OCI-LY7 (cell line): Measurements from ENCODE around the gene MAMDC2. TPM values are rescaled to one million over a fixed set of nuclear protein-coding genes. Genes with fewer than 3 reads are reported as not detected.

ENCODE experiments used
- Bru-seq: library from RNA; stranded (reverse); fragments of 400-500 nt; gene quantifications from one replicate; lab custom pipeline; 2021; lab: Mats Ljungman, UMichigan
- BruChase-seq, 2 experiments: library from RNA; stranded (reverse); fragments of 400-500 nt; gene quantifications; one replicate each; lab custom pipeline; 2021; lab: Mats Ljungman, UMichigan
- BruUV-seq: library from RNA; stranded (reverse); fragments of 400-500 nt; replicated peaks from 2 replicates; lab custom pipeline; 2021; lab: Mats Ljungman, UMichigan
- CTCF ChIA-PET: fragments of 300-600 bp; sonication (Branson Sonifier 250); formaldehyde crosslinking; loops from one replicate; lab custom pipeline; 2022; ENCODE audit warnings: antibody characterized with exemption; ENCODE audit not compliant: unreplicated experiment; lab: Charles Lee
- POLR2A ChIA-PET: fragments of 300-600 bp; sonication (Branson Sonifier 250); formaldehyde crosslinking; loops from one replicate; lab custom pipeline; 2022; ENCODE audit warnings: antibody characterized with exemption; lab: Charles Lee
- DNase-seq: peaks from one replicate; pipeline ENCODE4 v3.0.0-alpha.2; 2015; ENCODE audit warnings: low spot score
- H2AFZ ChIP-seq: fragments of 200-600 bp; sonication (generic), shearing (Covaris generic); 2 replicates; pipeline ENCODE4 v1.6.1; 2014; ENCODE audit warnings: mild to moderate bottlenecking, antibody characterized with exemption, low read length, moderate library complexity
- H3K27ac ChIP-seq: fragments of 200-600 bp; sonication (generic); 2 replicates; pipeline ENCODE4 v1.5.1; 2014; ENCODE audit warnings: mixed run types, low read depth, mild to moderate bottlenecking, moderate library complexity, low read length, inconsistent platforms; ENCODE audit not compliant: poor library complexity, severe bottlenecking
- H3K36me3 ChIP-seq: fragments of 200-600 bp; sonication (generic); 2 replicates; pipeline ENCODE4 v1.6.1; 2014; ENCODE audit warnings: mild to moderate bottlenecking, antibody characterized with exemption, low read length, moderate library complexity, mixed read lengths; ENCODE audit not compliant: insufficient read depth
- H3K4me1 ChIP-seq: fragments of 200-600 bp; sonication (generic); 2 replicates; pipeline ENCODE4 v1.5.1; 2014; ENCODE audit warnings: mild to moderate bottlenecking, low read length; ENCODE audit not compliant: insufficient read depth, poor library complexity, severe bottlenecking
- H3K4me2 ChIP-seq: fragments of 200-600 bp; sonication (generic); 2 replicates; pipeline ENCODE4 v1.6.1; 2014; ENCODE audit warnings: mild to moderate bottlenecking, low read length
- H3K4me3 ChIP-seq: fragments of 200-600 bp; sonication (generic); 2 replicates; pipeline ENCODE4 v1.5.1; 2014; ENCODE audit warnings: mild to moderate bottlenecking, low read depth, low read length; ENCODE audit not compliant: poor library complexity, severe bottlenecking
- H3K79me2 ChIP-seq: fragments of 200-600 bp; sonication (generic); 2 replicates; pipeline ENCODE4 v1.6.1; 2016; ENCODE audit warnings: low read depth, mild to moderate bottlenecking, low read length, moderate library complexity, mixed read lengths; ENCODE audit not compliant: insufficient read depth
- H3K9me2 ChIP-seq: fragments of 200-600 bp; sonication (generic); 2 replicates; pipeline ENCODE4 v1.6.1; 2016; ENCODE audit warnings: mild to moderate bottlenecking, low read length, mixed read lengths; ENCODE audit not compliant: insufficient read depth
- H3K9me3 ChIP-seq: fragments of 200-600 bp; sonication (generic); 2 replicates; pipeline ENCODE4 v1.6.1; 2014; ENCODE audit warnings: mild to moderate bottlenecking, mixed run types, low read length, mixed read lengths
- H4K20me1 ChIP-seq: fragments of 200-600 bp; sonication (generic); 2 replicates; pipeline ENCODE4 v1.6.1; 2014; ENCODE audit warnings: mild to moderate bottlenecking, antibody characterized with exemption, low read length, moderate library complexity, mixed read lengths; ENCODE audit not compliant: insufficient read depth
- EZH2phosphoT487 ChIP-seq: fragments of 200-600 bp; sonication (generic); IDR thresholded peaks from 2 replicates; pipeline ENCODE4 v1.6.1; 2018; ENCODE audit warnings: low read depth, borderline replicate concordance, mild to moderate bottlenecking, mixed run types, antibody characterized with exemption, low read length, moderate library complexity, mixed read lengths
- intact Hi-C: fragments of 100-400 bp; cut with micrococcal nuclease; formaldehyde crosslinking; loops from one replicate; pipeline ENCODE4 v1.10.0; 2022; ENCODE audit not compliant: unreplicated experiment
- long read RNA-seq: library from polyadenylated mRNA; stranded (forward); transcript quantifications from one replicate; pipeline ENCODE4 v2.0.0, GENCODE V29; 2022
- total RNA-seq, 2 experiments: library from RNA; depleted of rRNA in 1 of 2; stranded (reverse); fragments of >200 nt in 1 of 2; shearing (Covaris generic) in 1 of 2; gene quantifications; 2 replicates each; pipeline ENCODE4 v1.2.3, GENCODE V29; 2014 to 2022
- TF ChIP-seq, protein P1 (sequence below): fragments of 200-600 bp; sonication (generic); conservative IDR thresholded peaks from 2 replicates; pipeline ENCODE4 v1.5.1; 2014; ENCODE audit warnings: mild to moderate bottlenecking, antibody characterized with exemption, low read length, moderate library complexity, mixed read lengths

Gene MAMDC2, protein sequence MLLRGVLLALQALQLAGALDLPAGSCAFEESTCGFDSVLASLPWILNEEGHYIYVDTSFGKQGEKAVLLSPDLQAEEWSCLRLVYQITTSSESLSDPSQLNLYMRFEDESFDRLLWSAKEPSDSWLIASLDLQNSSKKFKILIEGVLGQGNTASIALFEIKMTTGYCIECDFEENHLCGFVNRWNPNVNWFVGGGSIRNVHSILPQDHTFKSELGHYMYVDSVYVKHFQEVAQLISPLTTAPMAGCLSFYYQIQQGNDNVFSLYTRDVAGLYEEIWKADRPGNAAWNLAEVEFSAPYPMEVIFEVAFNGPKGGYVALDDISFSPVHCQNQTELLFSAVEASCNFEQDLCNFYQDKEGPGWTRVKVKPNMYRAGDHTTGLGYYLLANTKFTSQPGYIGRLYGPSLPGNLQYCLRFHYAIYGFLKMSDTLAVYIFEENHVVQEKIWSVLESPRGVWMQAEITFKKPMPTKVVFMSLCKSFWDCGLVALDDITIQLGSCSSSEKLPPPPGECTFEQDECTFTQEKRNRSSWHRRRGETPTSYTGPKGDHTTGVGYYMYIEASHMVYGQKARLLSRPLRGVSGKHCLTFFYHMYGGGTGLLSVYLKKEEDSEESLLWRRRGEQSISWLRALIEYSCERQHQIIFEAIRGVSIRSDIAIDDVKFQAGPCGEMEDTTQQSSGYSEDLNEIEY
- total RNA-seq (2014; rRNA removed; shearing (Covaris generic)) (not detected in 2 replicates), total RNA-seq (2022) (not detected in 2 replicates), Bru-seq, nascent RNA (percentile 2 among the genes with signal in this experiment), BruChase-seq, experiment 1, labeled RNA remaining after a 6-hour chase (not detected), BruChase-seq, experiment 2, labeled RNA remaining after a 2-hour chase (percentile 1 among the genes with signal in this experiment)
- long read RNA-seq, partial matches to known transcripts, result 0 of 1 reads
- long read RNA-seq, other reads (novel, unspliced or antisense), result 1 of 1 reads

DNA sequence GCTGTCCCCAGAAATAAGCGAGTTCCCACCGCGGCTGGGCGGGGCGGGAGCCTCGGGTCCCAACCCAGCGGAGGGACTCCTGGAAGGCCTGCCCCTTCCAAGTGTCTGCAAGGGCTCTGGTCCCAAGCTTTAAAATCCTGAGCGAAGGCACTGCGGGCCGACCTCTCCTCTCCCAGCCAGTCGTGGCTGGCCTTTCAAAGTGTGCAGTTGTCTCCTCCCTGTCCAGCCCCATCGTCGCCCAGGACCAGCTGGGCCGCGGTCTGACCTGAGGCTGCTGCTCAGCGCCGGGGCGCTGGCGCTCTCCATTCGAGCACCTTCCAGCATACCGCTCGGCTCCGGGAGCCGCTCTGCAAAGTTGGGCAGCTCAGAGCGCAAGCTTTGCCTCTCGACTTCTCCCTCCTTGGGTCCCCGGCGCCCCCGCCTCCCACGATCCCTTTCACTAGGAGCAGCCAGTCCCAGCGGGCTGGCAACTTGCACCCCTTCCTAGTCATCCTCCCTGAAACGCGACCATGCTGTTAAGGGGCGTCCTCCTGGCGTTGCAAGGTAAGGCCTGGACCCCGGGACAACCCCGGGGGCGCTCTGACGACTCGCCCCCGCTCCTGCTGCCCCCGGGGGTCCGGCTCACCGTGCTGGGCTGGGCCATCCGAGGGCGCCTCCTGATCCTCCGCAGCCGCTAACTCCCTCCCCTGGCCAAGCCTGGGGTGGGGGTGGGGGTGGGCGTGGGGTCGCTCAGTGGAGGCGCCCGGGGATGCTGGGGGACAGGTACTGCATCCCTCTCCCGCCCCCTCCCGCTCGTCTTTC is at the start of gene MAMDC2:
TSS of gene MAMDC2 (plus strand) at position 160 of the 801 bp plus-strand sequence. CDS start at position 510, 350 bp downstream.
- H3K9me3 ChIP-seq, result no peaks in the 10 kb centered on the region
- no peaks in the 10 kb centered on the region for H3K9me2 ChIP-seq
- POLR2A ChIA-PET, result no interaction called here
- no peak within 1 kb of the TSS for H2AFZ ChIP-seq
- H3K4me2 ChIP-seq, result no peak within 1 kb of the TSS
- H3K4me1 ChIP-seq, result no peaks in the 10 kb centered on the region
- H3K4me3 ChIP-seq, result no peak within 1 kb of the TSS
- BruUV-seq, result no TSS peak
- no peaks in the 10 kb centered on the region for H3K36me3 ChIP-seq
- intact Hi-C loops, result no loop called here
- H4K20me1 ChIP-seq, result no peaks in the 10 kb centered on the region
- TF ChIP-seq, protein P1, sequence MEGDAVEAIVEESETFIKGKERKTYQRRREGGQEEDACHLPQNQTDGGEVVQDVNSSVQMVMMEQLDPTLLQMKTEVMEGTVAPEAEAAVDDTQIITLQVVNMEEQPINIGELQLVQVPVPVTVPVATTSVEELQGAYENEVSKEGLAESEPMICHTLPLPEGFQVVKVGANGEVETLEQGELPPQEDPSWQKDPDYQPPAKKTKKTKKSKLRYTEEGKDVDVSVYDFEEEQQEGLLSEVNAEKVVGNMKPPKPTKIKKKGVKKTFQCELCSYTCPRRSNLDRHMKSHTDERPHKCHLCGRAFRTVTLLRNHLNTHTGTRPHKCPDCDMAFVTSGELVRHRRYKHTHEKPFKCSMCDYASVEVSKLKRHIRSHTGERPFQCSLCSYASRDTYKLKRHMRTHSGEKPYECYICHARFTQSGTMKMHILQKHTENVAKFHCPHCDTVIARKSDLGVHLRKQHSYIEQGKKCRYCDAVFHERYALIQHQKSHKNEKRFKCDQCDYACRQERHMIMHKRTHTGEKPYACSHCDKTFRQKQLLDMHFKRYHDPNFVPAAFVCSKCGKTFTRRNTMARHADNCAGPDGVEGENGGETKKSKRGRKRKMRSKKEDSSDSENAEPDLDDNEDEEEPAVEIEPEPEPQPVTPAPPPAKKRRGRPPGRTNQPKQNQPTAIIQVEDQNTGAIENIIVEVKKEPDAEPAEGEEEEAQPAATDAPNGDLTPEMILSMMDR, result no peak
- no peak for TF ChIP-seq EZH2phosphoT487
- no peak within 1 kb of the TSS for H3K27ac ChIP-seq
- H3K79me2 ChIP-seq, result no peaks in the 10 kb centered on the region
- CTCF ChIA-PET, result no interaction called here
- no peak for DNase-seq

DNA sequence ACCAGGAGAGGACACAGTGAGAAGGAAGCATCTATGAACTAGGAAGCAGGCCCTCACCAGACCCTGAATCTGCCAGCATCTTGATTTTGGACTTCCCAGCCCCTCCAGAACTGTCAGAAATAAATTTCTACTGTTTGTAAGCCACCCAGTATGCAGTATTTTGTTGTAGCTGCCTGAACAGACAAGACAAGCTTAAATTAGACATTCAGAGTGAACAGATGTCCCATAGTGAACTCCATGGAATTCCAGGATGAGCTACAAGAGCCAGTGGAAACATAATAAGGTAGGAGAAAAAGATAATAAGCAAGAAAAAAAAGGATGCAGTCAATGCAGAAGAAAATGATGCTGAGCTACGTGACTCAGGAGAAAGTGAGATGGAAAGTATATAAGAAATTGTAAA is 47.8 kb upstream of the MAMDC2 start:
- no peaks in the 10 kb centered on the region for H3K9me3 ChIP-seq
- CTCF ChIA-PET, result no interaction called here
- no peak overlapping the region for H3K27ac ChIP-seq
- TF ChIP-seq, protein P1, result no peak
- no peak for TF ChIP-seq EZH2phosphoT487
- POLR2A ChIA-PET, result no interaction called here
- no peaks in the 10 kb centered on the region for H4K20me1 ChIP-seq
- DNase-seq, result no peak
- H3K4me1 ChIP-seq, result no peaks in the 10 kb centered on the region
- H3K4me2 ChIP-seq, result no peak overlapping the region
- no peak overlapping the region for H2AFZ ChIP-seq
- no peaks in the 10 kb centered on the region for H3K36me3 ChIP-seq
- H3K79me2 ChIP-seq, result no peaks in the 10 kb centered on the region
- no peak overlapping the region for H3K4me3 ChIP-seq
- intact Hi-C loops, result no loop called here
- BruUV-seq, result no TSS peak
- H3K9me2 ChIP-seq, result no peaks in the 10 kb centered on the region
